ENCODE measurements around the gene PPFIBP2.

Gene PPFIBP2

GRCh38 chr11:7655253-7656217 lies 141.7 kb downstream of the PPFIBP2 start:
- no peak for TF ChIP-seq CTCF (IDR thresholded peaks at IDR 0.05)

GRCh38 chr11:7656704-7657103 lies 142.9 kb downstream of the PPFIBP2 start:
- TF ChIP-seq CTCF (IDR thresholded peaks at IDR 0.05), result no peak

- TF ChIP-seq CTCF (IDR thresholded peaks at IDR 0.05), result peak; percentile 65
These were observed 143.7 kb downstream of the PPFIBP2 start for GRCh38 chr11:7657306-7658025.

- TF ChIP-seq CTCF (IDR thresholded peaks at IDR 0.05), result no peak
These were observed 151.1 kb downstream of the PPFIBP2 start for GRCh38 chr11:7664867-7665266.

GRCh38 chr11:7665473-7666291 lies 151.9 kb downstream of the PPFIBP2 start:
- peak; percentile 89 for TF ChIP-seq CTCF (IDR thresholded peaks at IDR 0.05)

- no peak for TF ChIP-seq CTCF (IDR thresholded peaks at IDR 0.05)
These were observed 152.6 kb downstream of the PPFIBP2 start for GRCh38 chr11:7666292-7666866.

GRCh38 chr11:7667460-7667859 lies 153.7 kb downstream of the PPFIBP2 start:
- no peak for TF ChIP-seq CTCF (IDR thresholded peaks at IDR 0.05)

Measured in LNCAP (cell line).